SK-N-DZ (cell line): ENCODE results near the gene SRSF10. TPM values are rescaled to one million over a fixed set of nuclear protein-coding genes. Genes with fewer than 3 reads are reported as not detected.
"Not testable (repeated sequence)": the region's sequence is repeated elsewhere in the genome, so short reads cannot be mapped to it uniquely, and the experiment has no call there.

Experiments
- DNase-seq: peaks from one replicate; pipeline ENCODE4 v3.0.0-alpha.2; 2015; ENCODE audit warnings: low spot score
- polyA plus RNA-seq, 2 experiments: library from polyadenylated mRNA; depleted of rRNA; stranded (reverse); fragments of >200 nt; gene quantifications; 2 replicates each; pipeline ENCODE4 v1.2.3, GENCODE V29; 2014

SRSF10 gene
- 134 and 162 TPM in 2 replicates for polyA plus RNA-seq (2014; cell fraction: cytosol; rRNA removed)
- 321 and 359 TPM in 2 replicates for polyA plus RNA-seq (2014; cell fraction: nucleus; rRNA removed)

DNA sequence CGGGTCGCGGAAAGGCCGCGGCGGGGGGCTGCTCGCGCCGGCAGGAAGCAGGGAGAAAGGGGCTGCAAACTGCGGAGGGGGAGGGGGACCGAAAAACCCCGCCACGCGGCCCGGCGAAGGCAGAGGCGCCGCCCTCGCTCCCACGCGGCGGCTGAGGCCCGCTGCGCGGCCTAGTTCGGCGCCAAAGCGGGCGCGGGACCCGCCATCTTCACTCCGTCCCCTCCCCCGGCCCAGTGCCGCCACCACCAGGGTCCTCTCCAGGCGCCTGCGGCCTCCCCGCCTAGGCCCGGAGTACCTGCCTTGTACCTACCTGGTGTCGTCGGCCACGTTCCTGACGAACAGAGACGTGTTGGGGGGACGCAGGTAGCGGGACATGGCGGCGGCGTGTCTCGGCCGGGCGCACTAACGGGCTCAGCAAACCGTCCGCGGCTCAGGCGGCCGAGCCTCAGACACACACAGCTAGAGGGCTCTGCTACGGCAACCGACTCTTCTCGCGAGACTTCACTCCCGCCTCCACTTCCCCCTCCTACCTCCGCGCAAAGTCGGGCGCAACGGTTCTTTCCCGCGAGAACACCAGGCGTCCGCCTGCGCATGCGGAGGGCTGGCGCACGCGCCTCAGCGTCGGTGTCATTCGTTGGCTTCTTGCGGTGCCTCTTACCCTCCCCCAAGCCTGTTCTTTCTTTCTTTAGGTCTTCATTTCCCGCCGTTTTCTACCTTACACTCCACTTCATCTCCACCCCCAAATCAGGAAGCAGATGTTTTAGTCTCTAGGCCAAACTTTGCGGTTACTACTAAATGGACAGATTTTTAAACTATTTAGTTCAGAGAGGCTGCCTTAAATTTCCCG lies at the start of gene SRSF10:
Gene SRSF10, minus strand, starts transcription at position 447 of the 847 bp plus-strand sequence. Its CDS starts 72 bp downstream, at position 375.
- peak; percentile 98 for DNase-seq

DNA sequence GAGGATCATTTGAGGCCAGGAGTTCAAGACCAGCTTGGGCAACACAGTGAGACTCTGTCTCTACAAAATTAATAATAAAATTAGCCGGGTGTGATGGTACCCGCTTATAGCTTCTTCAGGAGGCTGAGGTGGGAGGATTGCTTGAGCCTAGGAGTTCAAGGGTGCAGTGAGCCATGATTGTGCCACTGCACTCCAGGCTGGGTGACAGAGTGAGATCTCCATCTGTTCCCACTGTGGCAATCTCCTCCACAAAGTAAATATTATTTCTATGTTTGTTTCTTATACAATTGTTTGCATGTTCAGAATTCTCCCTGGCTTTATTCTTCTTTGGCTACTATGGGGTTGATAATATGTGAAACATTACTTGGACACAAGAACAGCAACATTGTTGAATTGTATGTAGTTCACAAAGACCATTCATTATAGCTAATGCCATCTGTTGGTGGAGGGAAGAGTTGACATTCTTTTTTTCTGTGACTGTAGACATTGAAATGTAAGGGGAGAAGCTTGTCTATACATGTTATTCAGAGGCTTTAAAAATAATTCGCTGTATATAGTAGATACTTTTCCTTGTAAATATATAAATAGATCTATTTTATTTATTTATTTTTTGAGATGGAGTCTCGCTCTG lies 47.8 kb upstream of the SRSF10 start:
- no peak for DNase-seq

GRCh38 chr1:24022581-24023361 lies 42.6 kb upstream of the SRSF10 start:
- DNase-seq, result peak; percentile 32

- no peak for DNase-seq
Measured at GRCh38 chr1:24021403-24022266, 41.5 kb upstream of the SRSF10 start.

DNA sequence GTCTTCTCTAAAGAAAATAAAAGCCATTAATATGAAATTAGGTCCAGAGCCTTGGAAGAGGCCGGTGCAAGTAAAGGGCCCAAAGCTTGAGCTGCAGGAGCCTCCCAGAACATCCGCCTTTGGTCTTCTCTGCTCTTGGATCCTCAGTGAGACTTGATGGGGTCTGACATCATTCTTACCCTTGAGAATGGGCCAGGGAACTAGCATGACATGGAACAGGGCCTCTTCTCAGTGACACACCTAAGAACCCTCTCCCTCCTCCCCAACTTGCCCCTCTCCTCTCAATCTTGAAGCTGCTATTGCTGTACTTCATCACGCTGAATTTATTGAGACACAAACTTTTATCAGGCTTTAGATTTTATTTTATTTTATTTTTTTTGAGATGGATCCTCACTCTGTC lies 40.3 kb upstream of the SRSF10 start:
- DNase-seq, result no peak

- no peak for DNase-seq
Measured at GRCh38 chr1:24020025-24020424, 39.9 kb upstream of the SRSF10 start.

GRCh38 chr1:24018611-24019580 lies 38.8 kb upstream of the SRSF10 start:
- DNase-seq, result peak; percentile 20

DNA sequence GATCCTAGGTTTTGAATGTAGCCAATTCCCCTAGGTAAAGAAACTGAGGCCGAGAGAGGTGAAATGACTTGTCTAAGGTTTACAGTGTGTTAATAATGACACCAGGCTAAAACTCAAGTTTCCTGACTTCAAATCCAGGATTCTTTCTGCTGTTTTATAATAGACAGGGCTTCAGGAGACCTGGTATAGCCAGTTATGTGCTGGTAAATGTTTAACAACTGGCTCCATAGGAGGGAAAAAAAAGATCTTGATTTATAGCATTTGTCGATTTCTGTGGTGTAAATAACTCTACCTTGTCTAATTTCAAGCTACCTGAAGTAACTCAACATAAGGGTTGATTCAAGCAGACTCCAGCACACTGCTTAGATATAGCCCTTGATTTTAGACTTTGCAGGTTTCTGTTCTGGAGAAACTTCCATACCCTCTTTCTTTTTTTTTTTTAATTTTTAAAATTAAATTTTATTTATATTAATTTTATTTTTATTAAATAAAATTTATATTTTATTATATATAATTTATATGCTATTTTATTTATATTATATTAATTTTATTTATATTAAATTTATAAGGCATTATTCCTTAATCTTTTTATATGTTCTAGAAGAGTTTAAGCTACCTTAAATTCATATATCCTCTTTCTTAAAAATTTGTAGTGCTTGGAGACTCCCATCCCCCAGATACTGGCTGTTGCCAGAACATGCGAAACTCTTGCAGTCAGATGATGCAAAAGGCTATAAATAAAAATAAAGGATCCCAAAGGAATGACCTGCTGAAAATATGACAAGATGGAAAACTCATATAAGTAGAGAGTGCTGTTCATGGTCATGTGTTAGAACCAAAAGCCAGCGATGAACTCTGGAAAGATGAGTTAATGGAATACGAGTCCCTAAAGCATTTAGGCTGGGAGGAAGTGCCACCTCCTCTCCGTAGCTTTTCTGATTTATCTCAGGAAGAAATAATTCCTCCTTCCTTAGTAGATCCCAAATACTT lies 35.4 kb upstream of the SRSF10 start:
- no peak for DNase-seq

- DNase-seq, result not testable (repeated sequence)
Measured at GRCh38 chr1:24012878-24013277, 32.8 kb upstream of the SRSF10 start.

DNA sequence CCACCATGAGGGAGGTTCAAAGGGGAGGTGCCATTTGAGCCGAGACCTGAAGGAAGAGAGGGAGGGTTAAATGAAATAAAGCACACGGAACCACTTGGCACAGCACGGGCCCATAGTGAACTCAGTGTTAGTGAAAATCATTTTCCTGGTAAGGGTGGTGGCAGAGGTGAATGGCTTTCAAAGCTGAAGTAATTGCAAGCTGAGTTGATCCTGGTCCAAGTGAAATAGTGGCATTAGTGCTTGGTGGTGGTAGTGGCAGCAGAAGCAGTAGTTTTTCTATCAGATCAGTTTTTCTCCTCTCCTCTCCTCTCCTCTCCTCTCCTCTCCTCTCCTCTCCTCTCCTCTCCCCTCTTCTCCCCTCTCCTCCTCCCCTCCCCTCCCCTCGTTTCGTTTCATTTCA lies 30.5 kb upstream of the SRSF10 start:
- DNase-seq, result no peak

- no peak for DNase-seq
Measured at GRCh38 chr1:24009406-24009805, 29.3 kb upstream of the SRSF10 start.

GRCh38 chr1:24008574-24009184 lies 28.6 kb upstream of the SRSF10 start:
- not testable (repeated sequence) for DNase-seq

GRCh38 chr1:24007079-24007478 lies 27.0 kb upstream of the SRSF10 start:
- no peak for DNase-seq

DNA sequence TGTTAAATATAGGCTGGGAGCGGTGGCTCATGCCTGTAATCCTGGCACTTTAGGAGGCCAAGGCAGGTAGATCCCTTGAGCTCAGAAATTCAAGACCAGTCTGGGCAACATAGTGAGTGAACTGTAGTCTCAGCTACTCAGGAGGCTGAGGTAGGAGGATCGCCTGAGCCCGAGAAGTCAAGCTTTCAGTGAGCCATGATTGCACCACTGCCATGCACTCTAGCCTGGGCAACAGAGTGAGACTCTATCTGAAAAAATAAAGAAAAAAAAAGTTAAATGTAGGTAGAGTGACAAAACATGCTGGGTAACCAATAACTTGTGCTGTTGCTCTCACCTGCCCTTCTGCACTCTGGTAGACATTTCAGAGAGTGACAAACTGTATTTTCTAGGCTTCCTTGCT lies 25.0 kb upstream of the SRSF10 start:
- no peak for DNase-seq

- no peak for DNase-seq
Measured at GRCh38 chr1:24004132-24004531, 24.0 kb upstream of the SRSF10 start.

- DNase-seq, result no peak
Measured at GRCh38 chr1:24003331-24003972, 23.3 kb upstream of the SRSF10 start.

DNA sequence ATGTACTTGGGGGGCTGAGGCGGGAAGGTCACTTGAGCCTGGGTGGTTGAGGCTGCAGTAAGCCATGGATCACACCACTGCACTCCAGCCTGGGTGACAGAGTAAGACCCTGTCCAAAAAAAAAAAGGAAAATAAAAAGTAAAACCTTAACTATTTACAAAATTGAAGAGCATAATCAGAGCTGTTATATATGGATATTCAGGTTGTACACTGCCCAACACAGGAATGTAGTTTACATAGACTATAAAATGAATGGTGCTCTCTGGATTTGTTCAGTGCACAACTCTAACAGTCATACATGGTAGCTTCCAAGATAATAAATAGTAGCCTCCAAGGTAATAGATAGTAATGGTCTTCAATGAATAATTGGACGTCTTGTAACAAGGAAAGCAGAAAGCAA lies 22.6 kb upstream of the SRSF10 start:
- no peak for DNase-seq
